Activated CD8-positive, alpha-beta memory T cell treated with anti-CD3 and anti-CD28 coated beads, Interleukin-2, amount 10 ng/mL, durations not matched to agents 7 days and 5 days (primary cell): Measurements from ENCODE around the gene PDZD4. TPM values are rescaled to one million over a fixed set of nuclear protein-coding genes. Genes with fewer than 3 reads are reported as not detected.
A peak's percentile ranks its signal among the peaks of the same experiment; 100 is the strongest.

Experiments
- ATAC-seq: fragments of 150-1000 bp; cut with Tn5 transposase; one replicate; pipeline ENCODE4 v1.10.0; 2021; ENCODE audit warnings: moderate library complexity
- CTCF ChIA-PET: fragments of 350-600 bp; sonication (Branson Sonifier 250); formaldehyde crosslinking; loops from one replicate; lab custom pipeline; 2021; ENCODE audit warnings: antibody characterized with exemption; lab: Charles Lee
- DNase-seq: peaks from one replicate; pipeline ENCODE4 v3.0.0-alpha.2; 2020
- H3K27ac Mint-ChIP-seq: one replicate; pipeline ENCODE4 v1.8.0; 2021; ENCODE audit warnings: mild to moderate bottlenecking, mixed read lengths
- H3K27me3 Mint-ChIP-seq: one replicate; pipeline ENCODE4 v1.8.0; 2021; ENCODE audit warnings: mixed read lengths
- H3K36me3 Mint-ChIP-seq: one replicate; pipeline ENCODE4 v1.8.0; 2021; ENCODE audit warnings: mild to moderate bottlenecking, mixed read lengths
- H3K4me1 Mint-ChIP-seq: one replicate; pipeline ENCODE4 v1.8.0; 2021; ENCODE audit warnings: mixed read lengths
- H3K4me3 Mint-ChIP-seq: one replicate; pipeline ENCODE4 v1.8.0; 2021; ENCODE audit warnings: mild to moderate bottlenecking, moderate library complexity, mixed read lengths
- H3K9me3 Mint-ChIP-seq: one replicate; pipeline ENCODE4 v1.8.0; 2022; ENCODE audit warnings: low read depth, mixed read lengths
- total RNA-seq, 2 experiments: library from RNA; stranded (reverse); gene quantifications; one replicate each; pipeline ENCODE4 v1.2.3, GENCODE V29; 2021

PDZD4 gene
- total RNA-seq, 2 experiments from 2014 or later, result 0.07 to 0.12 TPM

DNA sequence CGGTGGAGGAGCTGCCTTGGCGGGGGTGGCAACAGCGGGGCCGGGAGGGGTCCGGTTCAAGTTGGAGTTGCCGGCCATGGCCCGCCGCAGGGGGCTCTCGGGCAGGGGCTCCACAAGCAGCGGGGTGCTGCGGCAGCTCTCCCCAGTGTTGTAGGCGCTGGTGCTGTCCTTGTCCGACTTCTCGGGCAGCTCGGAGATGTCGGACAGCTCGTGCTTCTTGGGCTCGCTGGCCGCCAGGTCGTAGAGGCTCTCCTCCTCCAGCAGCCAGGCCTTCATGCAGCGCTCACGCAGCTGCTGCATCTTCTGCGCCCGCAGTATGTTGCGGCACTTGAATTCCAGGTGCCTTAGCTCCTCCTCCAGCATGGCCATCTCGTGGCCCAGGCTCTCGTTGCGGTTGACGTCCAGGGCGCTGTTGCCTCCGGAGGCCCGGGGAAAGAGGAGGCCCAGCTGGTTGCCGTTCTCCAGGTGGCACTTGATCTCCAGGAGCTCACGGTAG lies 26.2 kb downstream of the PDZD4 start:
- H3K9me3 Mint-ChIP-seq, result no peaks in the 10 kb centered on the region
- ATAC-seq (no peak), DNase-seq (no peak)
- no peak overlapping the region for H3K4me3 Mint-ChIP-seq
- CTCF ChIA-PET, result no interaction called here
- no peak overlapping the region for H3K27ac Mint-ChIP-seq
- no peaks in the 10 kb centered on the region for H3K27me3 Mint-ChIP-seq
- H3K4me1 Mint-ChIP-seq, result no peaks in the 10 kb centered on the region
- H3K36me3 Mint-ChIP-seq, result no peaks in the 10 kb centered on the region

DNA sequence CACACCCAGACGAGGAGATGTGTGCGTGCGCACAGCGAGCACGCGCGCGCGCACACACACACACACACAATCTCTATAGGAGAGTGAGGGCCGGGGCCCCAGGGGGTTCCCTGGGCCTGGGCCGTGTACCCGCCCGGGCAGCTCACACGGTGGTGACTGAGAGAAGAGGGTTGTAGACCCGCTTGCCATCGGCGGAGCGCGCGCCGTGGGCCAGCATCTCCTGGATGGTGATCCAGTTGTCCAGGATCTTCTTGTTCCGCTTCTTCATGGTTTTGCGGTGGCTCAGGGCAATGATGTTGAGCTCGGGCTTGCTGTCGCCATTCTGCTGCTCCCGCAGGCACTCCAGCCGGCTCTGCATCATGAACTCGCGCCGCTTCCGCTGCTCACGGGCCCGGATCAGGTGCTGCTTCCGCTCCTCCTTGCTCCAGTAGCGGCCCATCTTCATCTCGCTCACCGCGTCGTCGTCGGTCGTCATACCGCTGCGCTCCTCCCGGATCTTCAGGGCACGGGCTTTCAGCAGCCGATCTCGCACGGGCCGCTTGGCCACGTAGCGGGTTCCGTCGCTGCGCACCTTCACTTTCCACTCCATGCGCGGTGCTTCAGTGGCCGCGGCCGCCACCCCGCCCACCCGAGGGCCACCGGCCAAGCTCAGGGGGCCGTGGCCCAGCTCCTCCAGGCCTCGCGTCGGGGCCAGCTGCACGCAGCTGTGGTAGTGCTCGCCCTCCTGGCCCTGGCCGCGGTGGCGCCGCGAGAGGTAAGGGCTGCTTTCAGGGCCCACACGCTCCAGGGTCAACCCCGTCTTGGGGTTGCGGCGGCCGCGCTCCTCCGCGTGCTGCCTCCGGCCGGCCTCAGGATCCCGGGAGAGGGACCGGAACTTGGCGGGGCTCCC lies 26.9 kb downstream of the PDZD4 start:
- Mint-ChIP-seq H3K36me3 (no peaks in the 10 kb centered on the region), H3K27me3 (no peaks in the 10 kb centered on the region), H3K27ac (no peak overlapping the region), H3K9me3 (no peaks in the 10 kb centered on the region), H3K4me3 (no peak overlapping the region), H3K4me1 (no peaks in the 10 kb centered on the region)
- CTCF ChIA-PET, result no interaction called here
- DNase-seq (no peak), ATAC-seq (no peak)

DNA sequence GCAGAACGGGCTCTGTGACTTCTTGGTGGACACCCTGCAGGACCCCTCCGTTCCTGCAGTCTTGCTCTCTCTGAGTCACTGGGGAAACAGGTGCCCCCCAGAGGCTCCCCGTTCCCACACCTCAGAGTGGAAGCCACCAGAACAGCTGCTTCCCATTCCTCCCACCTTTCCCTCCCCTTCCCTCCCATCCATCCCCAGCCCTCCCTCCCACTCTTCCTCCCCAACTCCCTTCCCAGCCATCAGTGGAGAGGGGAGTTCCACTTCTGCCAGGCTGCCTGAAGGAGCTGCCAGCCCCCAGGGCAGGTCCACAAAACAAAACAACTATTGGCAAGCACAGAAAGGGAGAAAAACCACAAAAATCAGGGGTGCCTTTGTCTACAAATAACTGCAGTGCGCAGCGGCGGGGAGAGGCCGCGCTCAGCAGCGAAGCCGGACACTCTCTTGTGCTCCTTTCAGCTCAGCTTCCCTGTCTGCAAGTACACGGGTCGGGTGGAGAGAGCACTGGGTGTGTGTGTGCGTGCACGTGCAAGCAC lies 27.8 kb downstream of the PDZD4 start:
- ATAC-seq (no peak), DNase-seq (no peak)
- CTCF ChIA-PET, result no interaction called here
- Mint-ChIP-seq H3K4me3 (no peak overlapping the region), H3K4me1 (no peaks in the 10 kb centered on the region), H3K9me3 (no peaks in the 10 kb centered on the region), H3K36me3 (no peaks in the 10 kb centered on the region), H3K27me3 (no peaks in the 10 kb centered on the region), H3K27ac (no peak overlapping the region)

DNA sequence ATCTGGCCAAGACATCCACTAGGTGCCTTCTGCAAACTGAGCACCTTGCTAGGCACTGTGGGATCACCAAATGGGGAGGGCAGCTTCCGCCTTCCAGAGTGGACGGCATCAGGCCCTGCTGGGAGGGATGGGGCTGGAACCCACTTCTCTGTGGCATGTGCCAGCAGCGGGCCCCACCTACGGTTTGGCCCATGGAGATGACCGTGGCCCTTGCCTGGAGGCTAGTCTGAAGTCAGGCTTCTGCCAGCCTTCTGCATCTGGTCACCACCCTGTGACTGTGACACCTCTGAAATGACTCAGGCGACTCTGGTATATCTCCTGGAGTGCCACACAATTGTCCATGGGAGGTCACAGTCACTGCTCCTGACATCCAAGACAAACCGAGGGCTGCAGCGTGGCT lies 28.7 kb downstream of the PDZD4 start:
- H3K4me1 Mint-ChIP-seq, result peaks cover 1% of the 10 kb centered on the region
- H3K9me3 Mint-ChIP-seq, result no peaks in the 10 kb centered on the region
- H3K27me3 Mint-ChIP-seq, result no peaks in the 10 kb centered on the region
- no peak overlapping the region for H3K4me3 Mint-ChIP-seq
- no peak overlapping the region for H3K27ac Mint-ChIP-seq
- CTCF ChIA-PET, result no interaction called here
- peaks cover 4% of the 10 kb centered on the region for H3K36me3 Mint-ChIP-seq
- ATAC-seq (no peak), DNase-seq (no peak)

DNA sequence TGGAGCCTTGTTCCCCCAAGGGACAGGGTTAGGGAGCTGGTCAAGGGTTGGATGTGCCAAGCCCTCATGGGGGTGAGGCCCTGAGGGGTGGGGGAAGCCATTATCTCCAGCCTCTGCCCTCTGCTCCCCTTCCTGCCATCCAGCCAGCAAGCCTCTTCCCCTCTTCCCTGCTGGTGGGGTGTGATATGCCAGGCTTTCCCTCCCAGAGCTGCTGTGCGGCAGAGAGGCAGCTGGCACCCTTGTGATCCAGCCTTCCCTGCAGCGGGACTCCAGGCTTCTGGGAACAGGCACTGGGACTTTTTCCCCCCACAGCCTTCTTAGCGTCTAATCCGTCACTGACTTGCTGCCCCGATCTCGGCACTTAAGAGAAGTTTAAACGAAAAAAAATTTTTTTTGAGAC lies 29.6 kb downstream of the PDZD4 start:
- H3K27me3 Mint-ChIP-seq, result no peaks in the 10 kb centered on the region
- CTCF ChIA-PET, result no interaction called here
- H3K36me3 Mint-ChIP-seq, result peaks cover 9% of the 10 kb centered on the region
- DNase-seq (no peak), ATAC-seq (no peak)
- peaks cover 11% of the 10 kb centered on the region for H3K4me1 Mint-ChIP-seq
- no peak overlapping the region for H3K27ac Mint-ChIP-seq
- H3K4me3 Mint-ChIP-seq, result no peak overlapping the region
- no peaks in the 10 kb centered on the region for H3K9me3 Mint-ChIP-seq

DNA sequence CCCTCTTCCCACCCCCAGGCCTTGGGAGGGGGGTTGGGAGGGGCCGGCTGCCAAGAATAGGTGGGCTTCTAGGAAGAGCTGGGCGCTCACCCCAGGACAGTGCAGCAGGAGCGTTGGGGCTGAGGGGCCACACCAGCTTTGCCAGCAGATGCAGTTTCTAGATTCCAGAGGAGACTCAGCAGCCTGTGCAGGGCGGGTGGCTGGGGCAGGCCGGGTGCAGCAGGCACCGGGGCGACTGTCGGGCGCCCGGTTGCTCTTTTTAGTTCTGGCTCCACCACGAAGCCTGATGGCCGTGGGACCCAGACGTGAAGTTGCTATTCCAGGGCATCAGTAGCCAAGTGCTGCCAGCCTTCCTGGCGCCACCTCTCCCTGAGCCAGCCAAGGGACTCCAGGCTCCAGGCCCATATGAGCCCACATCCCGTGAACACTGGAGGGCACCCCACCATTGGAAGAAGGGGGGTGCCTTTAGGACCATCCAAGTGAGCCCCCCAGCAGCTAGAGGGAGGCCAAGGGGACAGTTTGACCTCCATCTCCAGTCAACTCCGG lies 30.1 kb downstream of the PDZD4 start:
- no peak overlapping the region for H3K4me3 Mint-ChIP-seq
- peaks cover 11% of the 10 kb centered on the region for H3K4me1 Mint-ChIP-seq
- DNase-seq, result no peak
- H3K27ac Mint-ChIP-seq, result no peak overlapping the region
- H3K9me3 Mint-ChIP-seq, result no peaks in the 10 kb centered on the region
- peaks cover 9% of the 10 kb centered on the region for H3K36me3 Mint-ChIP-seq
- H3K27me3 Mint-ChIP-seq, result no peaks in the 10 kb centered on the region
- CTCF ChIA-PET, result no interaction called here
- no peak for ATAC-seq

DNA sequence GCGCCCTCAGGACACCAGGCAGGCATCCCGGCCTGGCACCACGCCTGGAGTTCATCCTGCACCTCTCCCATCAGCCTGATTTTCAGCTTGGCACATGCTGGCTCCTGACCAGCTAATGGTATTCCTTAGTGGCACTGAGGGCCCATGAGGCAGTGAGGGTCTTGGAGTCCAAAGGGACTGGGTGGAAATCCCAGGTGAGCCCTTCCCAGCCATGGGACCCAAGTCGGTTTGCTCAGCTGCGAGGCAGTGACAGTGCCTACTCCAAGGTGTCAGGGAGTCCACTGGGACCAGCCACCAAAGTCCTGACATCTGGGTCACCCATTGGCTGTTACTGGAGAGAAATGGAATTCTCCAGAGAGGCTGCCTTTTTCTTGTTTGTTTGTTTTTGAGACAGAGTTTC lies 31.0 kb downstream of the PDZD4 start:
- no peaks in the 10 kb centered on the region for H3K27me3 Mint-ChIP-seq
- peaks cover 9% of the 10 kb centered on the region for H3K36me3 Mint-ChIP-seq
- H3K4me1 Mint-ChIP-seq, result peaks cover 11% of the 10 kb centered on the region
- CTCF ChIA-PET, result no interaction called here
- H3K9me3 Mint-ChIP-seq, result no peaks in the 10 kb centered on the region
- ATAC-seq (no peak), DNase-seq (no peak)
- no peak overlapping the region for H3K27ac Mint-ChIP-seq
- no peak overlapping the region for H3K4me3 Mint-ChIP-seq

DNA sequence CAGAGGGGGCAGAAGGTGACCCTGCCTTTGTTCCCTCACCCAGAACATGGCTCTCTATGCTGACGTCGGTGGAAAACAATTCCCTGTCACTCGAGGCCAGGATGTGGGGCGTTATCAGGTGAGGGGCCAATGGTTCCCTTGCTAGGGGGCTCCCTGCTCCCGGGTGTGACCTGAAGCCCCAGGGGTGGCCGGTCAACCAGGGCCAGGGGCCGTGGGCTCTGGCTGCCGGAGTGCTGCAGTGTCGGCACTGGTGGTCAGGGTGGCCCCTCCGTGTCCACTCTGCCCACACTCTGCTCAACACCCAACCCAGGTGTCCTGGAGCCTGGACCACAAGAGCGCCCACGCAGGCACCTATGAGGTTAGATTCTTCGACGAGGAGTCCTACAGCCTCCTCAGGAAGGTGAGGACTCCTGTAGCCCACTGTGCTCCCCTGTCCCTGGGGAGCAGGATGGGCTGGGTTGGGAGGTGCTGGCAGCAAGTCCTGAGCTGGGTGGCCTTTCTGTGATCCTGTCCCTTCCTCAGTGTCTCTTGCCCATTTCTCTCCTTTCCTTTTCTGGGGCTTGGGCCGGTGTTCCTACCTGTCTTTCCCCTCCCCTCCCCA lies 32.8 kb downstream of the PDZD4 start:
- ATAC-seq, result no peak
- Mint-ChIP-seq H3K27me3 (no peaks in the 10 kb centered on the region), H3K4me1 (peaks cover 17% of the 10 kb centered on the region), H3K36me3 (peaks cover 10% of the 10 kb centered on the region), H3K9me3 (no peaks in the 10 kb centered on the region), H3K4me3 (no peak overlapping the region), H3K27ac (no peak overlapping the region)
- no peak for DNase-seq
- CTCF ChIA-PET, result no interaction called here

DNA sequence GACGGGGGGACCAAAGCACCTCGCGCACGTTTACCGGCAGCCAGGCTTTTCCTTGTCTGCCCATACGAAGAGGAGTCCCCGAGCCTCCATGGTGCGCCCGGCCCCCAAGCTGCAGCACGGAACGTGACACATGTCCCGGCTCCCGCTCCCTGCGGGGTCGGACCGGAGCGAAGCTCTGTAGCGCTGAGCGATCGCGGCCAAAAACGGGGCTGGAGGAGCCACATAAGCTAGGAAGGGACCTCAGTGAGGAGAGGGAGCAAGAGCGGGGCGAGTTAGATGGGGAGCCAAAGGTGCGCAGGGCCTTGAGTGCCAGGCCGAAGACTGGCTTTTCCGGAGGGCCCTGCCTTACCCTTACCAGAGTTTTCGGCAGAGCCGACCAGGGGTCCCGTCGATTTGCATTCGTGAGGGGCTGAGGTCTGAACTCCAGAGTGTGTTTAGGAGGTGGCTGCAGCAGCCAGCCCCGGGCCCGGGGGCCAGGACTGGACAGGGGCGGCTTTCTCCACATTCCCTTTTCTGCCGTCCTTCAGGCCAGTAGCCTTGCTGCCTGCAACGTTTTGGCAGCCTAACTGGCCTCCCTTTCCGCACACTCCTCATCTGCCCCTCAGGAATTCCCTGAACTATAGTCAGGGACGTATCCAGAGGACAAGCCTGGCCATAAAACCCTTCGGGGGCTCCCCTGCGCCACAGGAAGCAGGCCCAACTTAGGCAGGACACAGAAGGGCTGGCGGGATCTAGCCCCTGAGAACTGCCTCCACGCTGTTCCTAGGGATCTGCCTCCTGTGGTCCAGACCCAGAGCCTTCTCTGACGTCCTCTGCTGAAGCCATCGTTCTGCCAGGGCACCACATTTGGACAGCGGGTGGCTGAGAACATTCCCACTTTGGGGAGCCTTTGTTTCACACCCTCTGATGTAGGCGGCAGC lies 35.2 kb downstream of the PDZD4 start:
- CTCF ChIA-PET, result interaction anchor here (0.9 to 2.3 kb wide), 7 partner anchors 17 to 152 kb away, joined by 3 to 9 read pairs (median 5); partner anchors contain the start of genes ARHGAP4, PLXNB3 and RENBP
- H3K36me3 Mint-ChIP-seq, result peaks cover 10% of the 10 kb centered on the region
- peak; percentile 6 for ATAC-seq
- H3K27ac Mint-ChIP-seq, result peak overlapping the region; percentile 83
- H3K4me3 Mint-ChIP-seq, result peak overlapping the region; percentile 88
- no peaks in the 10 kb centered on the region for H3K27me3 Mint-ChIP-seq
- no peaks in the 10 kb centered on the region for H3K9me3 Mint-ChIP-seq
- peaks cover 17% of the 10 kb centered on the region for H3K4me1 Mint-ChIP-seq
- peak; percentile 43 for DNase-seq

DNA sequence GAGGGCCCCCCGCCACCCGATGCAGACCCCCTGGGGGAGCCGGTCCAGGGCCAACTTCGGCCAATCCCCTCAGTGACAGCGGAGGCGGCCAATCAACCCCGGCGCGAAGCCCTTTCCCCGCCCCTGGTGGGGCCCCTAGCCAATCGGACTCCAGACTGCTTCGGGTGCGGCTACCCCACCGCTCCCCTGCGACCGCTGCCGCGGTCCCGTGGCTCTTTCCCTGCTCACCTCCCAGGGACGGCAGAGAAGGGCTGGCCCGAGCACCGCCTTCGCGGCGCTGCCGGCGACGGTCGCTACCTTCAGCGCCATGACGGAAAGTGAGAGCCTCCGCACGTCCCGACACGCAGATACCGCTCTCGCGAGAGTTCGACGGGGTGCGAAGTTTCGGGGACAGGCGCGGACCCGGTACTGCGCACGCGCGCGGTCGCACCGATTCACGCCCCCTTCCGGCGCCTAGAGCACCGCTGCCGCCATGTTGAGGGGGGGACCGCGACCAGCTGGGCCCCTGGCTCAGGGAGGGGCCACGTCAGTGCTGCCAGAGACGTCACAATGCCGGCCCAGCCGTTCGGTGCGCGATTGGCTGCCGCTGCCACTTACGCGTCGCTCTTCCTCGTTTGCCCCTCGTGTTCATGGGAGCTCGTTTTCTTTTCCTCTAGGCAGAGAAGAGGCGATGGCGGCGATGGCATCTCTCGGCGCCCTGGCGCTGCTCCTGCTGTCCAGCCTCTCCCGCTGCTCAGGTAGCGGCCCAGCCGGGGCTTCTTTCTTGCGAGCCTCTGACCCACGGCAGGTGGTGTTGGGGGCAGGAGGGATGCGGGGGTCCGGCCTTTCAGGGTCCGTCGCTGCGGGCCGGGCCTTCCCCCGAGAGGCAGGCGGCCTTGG lies 36.1 kb downstream of the PDZD4 start, which contains the start of the genes IDH3G and SSR4:
TSS of gene IDH3G (minus strand) at position 358 of the 879 bp plus-strand sequence. CDS start at position 309, 49 bp downstream.
TSS of gene SSR4 (plus strand) at position 651 of the 879 bp plus-strand sequence. CDS start at position 671, 20 bp downstream.
- Mint-ChIP-seq H3K9me3 (no peaks in the 10 kb centered on the region), H3K4me3 (peak within 1 kb of the TSS; percentile 88), H3K4me1 (peaks cover 17% of the 10 kb centered on the region), H3K27me3 (no peaks in the 10 kb centered on the region), H3K36me3 (peaks cover 10% of the 10 kb centered on the region), H3K27ac (peak within 1 kb of the TSS; percentile 87)
- ATAC-seq, result peak; percentile 93
- CTCF ChIA-PET, result interaction anchor here (0.9 to 2.3 kb wide), 7 partner anchors 16 to 153 kb away, joined by 3 to 9 read pairs (median 5); partner anchors contain the start of genes ARHGAP4, PLXNB3 and RENBP
- DNase-seq, result peak; percentile 96

DNA sequence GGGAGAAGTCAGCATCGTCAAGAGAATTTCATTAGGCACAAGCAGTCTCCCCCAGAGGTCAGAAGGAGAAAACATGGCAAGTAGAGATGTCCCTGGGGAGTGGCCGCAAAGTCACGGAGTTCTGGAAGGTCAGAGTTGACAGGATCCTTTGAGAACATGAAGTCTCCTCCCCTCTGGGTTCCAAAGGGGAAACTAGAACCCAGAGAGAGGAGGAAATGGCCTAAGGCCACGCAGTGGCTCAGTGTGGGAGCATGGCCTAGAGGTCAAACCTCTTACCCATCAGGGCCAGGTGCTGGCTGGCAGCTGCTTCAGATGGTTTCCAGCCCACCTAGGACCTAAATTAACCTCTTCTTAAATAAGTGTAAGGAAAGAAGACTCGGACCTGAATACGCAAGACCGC lies 37.1 kb downstream of the PDZD4 start:
- DNase-seq (no peak), ATAC-seq (no peak)
- CTCF ChIA-PET, result interaction anchor here (2.0 to 2.3 kb wide), 2 partner anchors 15 to 30 kb away, joined by 5 to 9 read pairs; partner anchors contain the start of gene PLXNB3
- Mint-ChIP-seq H3K36me3 (peaks cover 10% of the 10 kb centered on the region), H3K27ac (peak overlapping the region; percentile 87), H3K27me3 (no peaks in the 10 kb centered on the region), H3K9me3 (no peaks in the 10 kb centered on the region), H3K4me1 (peaks cover 17% of the 10 kb centered on the region), H3K4me3 (peak overlapping the region; percentile 88)

DNA sequence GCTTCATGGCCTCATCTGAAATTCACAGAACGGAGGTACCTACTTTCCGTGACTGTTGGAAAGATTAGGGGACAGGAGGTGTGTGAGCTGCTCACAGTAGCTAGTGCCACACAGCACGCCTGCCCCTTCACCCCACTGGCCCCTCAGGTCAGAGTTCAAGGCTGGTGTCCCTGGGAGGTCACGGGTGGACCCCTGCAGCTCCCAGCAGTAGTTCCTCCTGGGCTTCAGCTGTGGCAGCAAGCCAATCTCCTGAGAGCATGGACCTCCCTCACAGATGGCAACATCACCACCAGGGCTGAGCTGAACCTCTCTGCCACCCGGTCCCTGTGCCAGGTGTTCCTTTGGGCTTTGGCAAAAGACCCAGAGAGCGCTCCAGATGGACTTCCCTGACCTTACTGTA lies 38.0 kb downstream of the PDZD4 start:
- ATAC-seq (no peak), DNase-seq (no peak)
- CTCF ChIA-PET, result no interaction called here
- no peak overlapping the region for H3K27ac Mint-ChIP-seq
- no peak overlapping the region for H3K4me3 Mint-ChIP-seq
- H3K27me3 Mint-ChIP-seq, result no peaks in the 10 kb centered on the region
- H3K36me3 Mint-ChIP-seq, result peaks cover 10% of the 10 kb centered on the region
- H3K4me1 Mint-ChIP-seq, result peaks cover 17% of the 10 kb centered on the region
- no peaks in the 10 kb centered on the region for H3K9me3 Mint-ChIP-seq
